ENCODE data around the gene CTSV.
"Not testable (repeated sequence)": the region's sequence is repeated elsewhere in the genome, so short reads cannot be mapped to it uniquely, and the experiment has no call there.

DNA sequence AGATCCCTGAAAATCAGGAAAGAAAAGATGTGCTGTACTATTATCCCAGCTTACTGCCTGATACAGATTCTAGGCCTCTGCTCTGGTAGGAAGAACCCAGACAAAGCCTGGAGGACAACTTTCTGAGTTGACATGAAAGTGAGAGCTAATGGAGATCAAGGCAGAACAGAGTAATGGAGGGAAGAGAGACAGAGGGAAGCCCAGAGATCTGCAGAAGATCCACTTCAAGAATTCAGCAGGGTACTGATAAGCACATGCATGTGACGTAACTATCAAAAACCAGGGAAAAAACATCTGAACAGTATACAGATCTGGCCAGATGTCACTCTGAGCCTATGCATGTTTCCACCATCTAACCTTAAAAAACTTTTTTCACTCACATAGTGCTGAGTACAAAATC, 37.6 kb downstream of the CTSV start:
- not testable (repeated sequence) for TF ChIP-seq ZNF114, KLF10, ZNF133 (tag by site-specific recombination; IDR thresholded peaks at IDR 0.05)
- TF ChIP-seq, protein P1, sequence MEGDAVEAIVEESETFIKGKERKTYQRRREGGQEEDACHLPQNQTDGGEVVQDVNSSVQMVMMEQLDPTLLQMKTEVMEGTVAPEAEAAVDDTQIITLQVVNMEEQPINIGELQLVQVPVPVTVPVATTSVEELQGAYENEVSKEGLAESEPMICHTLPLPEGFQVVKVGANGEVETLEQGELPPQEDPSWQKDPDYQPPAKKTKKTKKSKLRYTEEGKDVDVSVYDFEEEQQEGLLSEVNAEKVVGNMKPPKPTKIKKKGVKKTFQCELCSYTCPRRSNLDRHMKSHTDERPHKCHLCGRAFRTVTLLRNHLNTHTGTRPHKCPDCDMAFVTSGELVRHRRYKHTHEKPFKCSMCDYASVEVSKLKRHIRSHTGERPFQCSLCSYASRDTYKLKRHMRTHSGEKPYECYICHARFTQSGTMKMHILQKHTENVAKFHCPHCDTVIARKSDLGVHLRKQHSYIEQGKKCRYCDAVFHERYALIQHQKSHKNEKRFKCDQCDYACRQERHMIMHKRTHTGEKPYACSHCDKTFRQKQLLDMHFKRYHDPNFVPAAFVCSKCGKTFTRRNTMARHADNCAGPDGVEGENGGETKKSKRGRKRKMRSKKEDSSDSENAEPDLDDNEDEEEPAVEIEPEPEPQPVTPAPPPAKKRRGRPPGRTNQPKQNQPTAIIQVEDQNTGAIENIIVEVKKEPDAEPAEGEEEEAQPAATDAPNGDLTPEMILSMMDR (tag by site-specific recombination; IDR thresholded peaks at IDR 0.05) = not testable (repeated sequence)
